K562 (cell line): Measurements from ENCODE around the gene GUK1. TPM values are rescaled to one million over a fixed set of nuclear protein-coding genes. Genes with fewer than 3 reads are reported as not detected.
A peak's percentile ranks its signal among the peaks of the same experiment; 100 is the strongest.

Source experiments
- ARHGAP35 ChIP-seq: fragments of 450-650 bp; IDR thresholded peaks from 2 replicates; pipeline ENCODE4 v1.6.1; 2018; ENCODE audit not compliant: partially characterized antibody
- BCL6 ChIP-seq: fragments of 250-450 bp; sonication (Bioruptor Pico); IDR thresholded peaks from 2 replicates; pipeline ENCODE4 v1.4.0; 2020
- CBFA2T2 ChIP-seq: fragments of 450-650 bp; conservative IDR thresholded peaks from 2 replicates; pipeline ENCODE4 v1.6.1; 2017; ENCODE audit warnings: mild to moderate bottlenecking
- CCNT2 ChIP-seq: IDR thresholded peaks from 2 replicates; pipeline ENCODE4 v1.6.1; 2011; ENCODE audit warnings: borderline replicate concordance, low read depth, mild to moderate bottlenecking, moderate library complexity, mixed read lengths, low read length; ENCODE audit not compliant: insufficient read length; ENCODE audit errors: extremely low read depth
- DMBX1 ChIP-seq: fragments of 250-450 bp; sonication (Bioruptor Pico); IDR thresholded peaks from 2 replicates; pipeline ENCODE4 v1.8.0; 2022; ENCODE audit warnings: inconsistent platforms, mild to moderate bottlenecking, moderate library complexity, borderline replicate concordance
- JUND ChIP-seq, 2 experiments: IDR thresholded peaks; 2 replicates in 1 of 2; 3 replicates in 1 of 2; pipeline ENCODE4 v1.6.1; 2011; ENCODE audit warnings: borderline replicate concordance in 2 of 2, low read depth in 2 of 2, low read length in 2 of 2, improper control_type of control experiment in 1 of 2, missing biosample characterization in 1 of 2, missing genetic modification characterization in 1 of 2, missing genetic modification reagents in 1 of 2
- MAZ ChIP-seq, 2 experiments: fragments of 450-650 bp in 1 of 2; sonication (generic) in 1 of 2; formaldehyde crosslinking; IDR thresholded peaks in 1 of 2; conservative IDR thresholded peaks in 1 of 2; 2 replicates each; pipeline versions ENCODE4 v1.4.0 to v1.5.0; 2020; ENCODE audit warnings: mild to moderate bottlenecking in 1 of 2, missing genetic modification reagents in 1 of 2
- NCOR1 ChIP-seq: fragments of 450-650 bp; IDR thresholded peaks from 2 replicates; pipeline ENCODE4 v1.6.1; 2016; ENCODE audit warnings: mild to moderate bottlenecking, moderate library complexity
- NR4A1 ChIP-seq, 2 experiments: fragments of 250-450 bp in 1 of 2; fragments of 450-650 bp in 1 of 2; sonication (Bioruptor Pico) in 1 of 2; IDR thresholded peaks; 2 replicates each; pipeline versions ENCODE4 v1.4.0 to v1.6.1; 2016 to 2020; ENCODE audit warnings: mild to moderate bottlenecking in 2 of 2, missing compliant biosample characterization in 1 of 2, missing genetic modification characterization in 1 of 2, moderate library complexity in 1 of 2
- SIN3A ChIP-seq, 2 experiments: fragments of 150-350 bp in 1 of 2; IDR thresholded peaks; 2 replicates each; pipeline ENCODE4 v1.6.1; 2011 to 2016; ENCODE audit warnings: borderline replicate concordance in 2 of 2, low read depth in 2 of 2, low read length in 2 of 2, mild to moderate bottlenecking in 2 of 2, moderate library complexity in 2 of 2; ENCODE audit not compliant: control insufficient read depth in 1 of 2
- SOX6 ChIP-seq: fragments of 450-650 bp; IDR thresholded peaks from 2 replicates; pipeline ENCODE4 v1.6.1; 2014; ENCODE audit warnings: mild to moderate bottlenecking
- TFAM ChIP-seq: fragments of 250-450 bp; sonication (Bioruptor Pico); conservative IDR thresholded peaks from 2 replicates; pipeline ENCODE4 v1.5.0; 2021; ENCODE audit warnings: mild to moderate bottlenecking, moderate library complexity
- YY1 ChIP-seq, 3 experiments: IDR thresholded peaks; 2 replicates each; pipeline ENCODE4 v1.6.1; 2011; ENCODE audit warnings: low read length in 2 of 3, mild to moderate bottlenecking in 2 of 3, moderate library complexity in 2 of 3, borderline replicate concordance in 1 of 3, control low read depth in 1 of 3, low read depth in 1 of 3; ENCODE audit not compliant: insufficient read depth in 3 of 3, insufficient replicate concordance in 2 of 3, control insufficient read depth in 1 of 3, insufficient read length in 1 of 3; ENCODE audit errors: extremely low read depth in 1 of 3
- ZEB2 ChIP-seq: fragments of 450-650 bp; IDR thresholded peaks from 2 replicates; pipeline ENCODE4 v1.6.1; 2016
- ZNF274 ChIP-seq: IDR thresholded peaks from 2 replicates; pipeline ENCODE4 v1.6.1; 2011; ENCODE audit warnings: low read depth, mild to moderate bottlenecking, low read length, moderate library complexity, borderline replicate concordance
- ZNF395 ChIP-seq: fragments of 200-800 bp; sonication (Bioruptor generic); IDR thresholded peaks from 2 replicates; pipeline ENCODE4 v1.6.1; 2017; ENCODE audit warnings: missing genetic modification characterization, missing compliant biosample characterization
- ZNF740 ChIP-seq, 3 experiments: fragments of 200-800 bp in 1 of 3; sonication (Bioruptor generic) in 1 of 3; sonication (generic) in 1 of 3; formaldehyde crosslinking in 1 of 3; IDR thresholded peaks; 2 replicates each; pipeline versions ENCODE4 v1.6.1 to v1.8.0; 2016 to 2022; ENCODE audit warnings: mild to moderate bottlenecking in 2 of 3, missing compliant biosample characterization in 2 of 3, missing genetic modification characterization in 2 of 3, missing genetic modification reagents in 1 of 3
- ZNF766 ChIP-seq: fragments of 200-800 bp; sonication (Bioruptor generic); conservative IDR thresholded peaks from 2 replicates; pipeline ENCODE4 v1.6.1; 2016; ENCODE audit warnings: missing genetic modification characterization, missing compliant biosample characterization
- polyA plus RNA-seq, 8 experiments: library from polyadenylated mRNA; depleted of rRNA in 4 of 8; stranded (reverse) in 5 of 8; unstranded in 3 of 8; fragments of >200 nt; fragmentation: Nextera tagmentation in 2 of 8; fragmentation: Illumina TruSeq in 1 of 8; extraction: Ambion mirVana in 2 of 8; extraction: Trizol in 1 of 8; gene quantifications; 2 replicates each; pipeline versions ENCODE4 v1.2.1 to v1.2.3, GENCODE V29; 2011 to 2014; ENCODE audit warnings: inconsistent platforms in 1 of 8, missing spikeins in 1 of 8
- total RNA-seq, 7 experiments: library from RNA; depleted of rRNA in 6 of 7; stranded (reverse); fragments of >200 nt in 6 of 7; fragmentation: Illumina TruSeq in 2 of 7; extraction: Trizol in 2 of 7; gene quantifications; 2 replicates each; pipeline versions ENCODE4 v1.2.1 to v1.2.3, GENCODE V29; 2011 to 2021; ENCODE audit warnings: low replicate concordance in 1 of 7

The GUK1 gene
- total and polyA plus RNA-seq, 9 of the 15 experiments (the other 6 are each of a cell fraction or from before 2014, with no cell fraction given) = 7.0 to 331 (median 132) TPM

GRCh38 chr1:228178737-228179684 is 38.9 kb downstream of the GUK1 start (continued):
- TF ChIP-seq ZNF274 (peak; percentile 55; the same call in 1 of the 2 replicates), YY1 (IDR thresholded peaks at IDR 0.05; ENCODE audit: borderline replicate concordance in 1 of 3, control insufficient read depth in 1 of 3, extremely low read depth in 1 of 3, insufficient read depth in 3 of 3, insufficient read length in 1 of 3, insufficient replicate concordance in 2 of 3, low read depth in 1 of 3, low read length in 2 of 3) (peak in 1 of 3 experiments; percentile 20), ZNF395 (CRISPR knock-in tag) (peak; percentile 88; the same call in 1 of the 2 replicates), CBFA2T2 (peak; percentile 99), ZNF740 (CRISPR knock-in tag; IDR thresholded peaks at IDR 0.05) (peak; percentile 65; the same call in 1 of the 2 replicates), ZNF740 (tag; IDR thresholded peaks at IDR 0.05) (peak in 1 of 2 experiments; percentile 79; a peak in 2 of 4 replicates), NCOR1 (peak; percentile 94), ZNF766 (CRISPR knock-in tag) (no peak), TFAM (CRISPR knock-in tag) (no peak), CCNT2 (no peak), SOX6 (peak; percentile 78), ZEB2 (peak; percentile 49; the same call in 1 of the 2 replicates), JUND (IDR thresholded peaks at IDR 0.05; ENCODE audit: borderline replicate concordance, low read depth, low read length) (peak; percentile 40; the same call in 1 of the 2 replicates), JUND (tag; IDR thresholded peaks at IDR 0.05; ENCODE audit: borderline replicate concordance, low read depth, low read length) (peak; percentile 24; the same call in 1 of the 3 replicates), MAZ (CRISPR knock-in tag; conservative IDR thresholded peaks at IDR 0.05 in 1 of 2, IDR thresholded peaks at IDR 0.05 in 1 of 2) (peak; percentile 69 to 83; a peak in 3 of 4 replicates), BCL6 (CRISPR knock-in tag) (no peak), NR4A1 (CRISPR knock-in tag; IDR thresholded peaks at IDR 0.05) (no peak), NR4A1 (tag; IDR thresholded peaks at IDR 0.05) (no peak), SIN3A (IDR thresholded peaks at IDR 0.05; ENCODE audit: borderline replicate concordance in 2 of 2, control insufficient read depth in 1 of 2, low read depth in 2 of 2, low read length in 2 of 2) (peak in 1 of 2 experiments; percentile 41; a peak in 1 of 4 replicates), DMBX1 (CRISPR knock-in tag) (peak; percentile 86; the same call in 1 of the 2 replicates), ARHGAP35 (no peak)
